Measurements from ENCODE around the gene GFRA1. TPM values are rescaled to one million over a fixed set of nuclear protein-coding genes. Genes with fewer than 3 reads are reported as not detected.

GFRA1 gene
- polyA plus RNA-seq, 1 of the 3 experiments (the other 2 are of a cell fraction): 1.6 TPM

GRCh38 chr10:116183733-116184511 lies 89.1 kb downstream of the GFRA1 start:
- H3K4me3 ChIP-seq (ENCODE audit: low read depth in 2 of 2, low read length in 1 of 2): no peak overlapping the region
- H3K36me3 ChIP-seq (replicated peaks in 1 of 2; ENCODE audit: control insufficient read depth in 1 of 2, insufficient read depth in 2 of 2, low read length in 1 of 2): no peaks in the 10 kb centered on the region
- 28% methylated on average over 4 of the region's 5 CpGs for WGBS (ENCODE audit: low lambda C conversion rate)
- peak; percentile 60 for DNase-seq
- H3K27me3 ChIP-seq (ENCODE audit: insufficient read depth): no peaks in the 10 kb centered on the region
- ChIA-PET POLR2A (no interaction called here), CTCF (interaction anchor here (0.6 to 1.5 kb wide), 5 partner anchors 9 to 1822 kb away, joined by 3 to 5 read pairs (median 3); no protein-coding TSS in a partner anchor)
- no peak overlapping the region for H3K9ac ChIP-seq
- 0 out of 2 replicates have a peak, but pooled peaks have one; percentile 6 for TF ChIP-seq RAD21 (IDR thresholded peaks at IDR 0.05; ENCODE audit: low read length)
- no peak for TF ChIP-seq RFX5 (IDR thresholded peaks at IDR 0.05; ENCODE audit: low read length)
- TF ChIP-seq REST (IDR thresholded peaks at IDR 0.05; ENCODE audit: low read depth, low read length): peak; percentile 88
- TF ChIP-seq NRF1 (IDR thresholded peaks at IDR 0.05; ENCODE audit: low read depth, low read length): no peak
- no peak for TF ChIP-seq EP300 (IDR thresholded peaks at IDR 0.05; ENCODE audit: borderline replicate concordance in 1 of 2, low read depth in 1 of 2, low read length in 1 of 2)
- no peak for TF ChIP-seq JUND (IDR thresholded peaks at IDR 0.05)
- H3K4me1 ChIP-seq (ENCODE audit: control insufficient read depth in 1 of 2, insufficient read depth in 2 of 2, low read depth in 1 of 2, low read length in 1 of 2): peaks cover 0 to 7% of the 10 kb centered on the region in 2 experiments; a peak in 1 of 4 replicates
- H4K20me1 ChIP-seq (ENCODE audit: insufficient read depth): no peaks in the 10 kb centered on the region
- no peaks in the 10 kb centered on the region for H3K9me3 ChIP-seq
- H3K27ac ChIP-seq (ENCODE audit: low read depth in 2 of 2, low read length in 1 of 2): no peak overlapping the region
- H3F3A ChIP-seq (replicated peaks; ENCODE audit: insufficient read depth): no peaks in the 10 kb centered on the region
- no peak overlapping the region for H3K4me2 ChIP-seq
- no peaks in the 10 kb centered on the region for H3K79me2 ChIP-seq (ENCODE audit: insufficient read depth)
- no peaks in the 10 kb centered on the region for H3K9me2 ChIP-seq
- H2AFZ ChIP-seq (ENCODE audit: low read depth): no peak overlapping the region

- 64% methylated on average over 2 of the region's 2 CpGs for WGBS (ENCODE audit: low lambda C conversion rate)
- ChIA-PET CTCF (no interaction called here), POLR2A (no interaction called here)
- Histone ChIP-seq H3F3A (replicated peaks; ENCODE audit: insufficient read depth) (no peaks in the 10 kb centered on the region), H3K9me2 (no peaks in the 10 kb centered on the region), H3K9ac (no peak overlapping the region), H2AFZ (ENCODE audit: low read depth) (no peak overlapping the region), H3K4me3 (ENCODE audit: low read depth in 2 of 2, low read length in 1 of 2) (no peak overlapping the region), H3K4me2 (no peak overlapping the region), H4K20me1 (ENCODE audit: insufficient read depth) (no peaks in the 10 kb centered on the region), H3K9me3 (no peaks in the 10 kb centered on the region), H3K27me3 (ENCODE audit: insufficient read depth) (no peaks in the 10 kb centered on the region), H3K36me3 (replicated peaks in 1 of 2; ENCODE audit: control insufficient read depth in 1 of 2, insufficient read depth in 2 of 2, low read length in 1 of 2) (no peaks in the 10 kb centered on the region), H3K79me2 (ENCODE audit: insufficient read depth) (no peaks in the 10 kb centered on the region), H3K4me1 (ENCODE audit: control insufficient read depth in 1 of 2, insufficient read depth in 2 of 2, low read depth in 1 of 2, low read length in 1 of 2) (peaks cover 0 to 7% of the 10 kb centered on the region in 2 experiments; a peak in 1 of 4 replicates), H3K27ac (ENCODE audit: low read depth in 2 of 2, low read length in 1 of 2) (no peak overlapping the region)
- DNase-seq: no peak
- TF ChIP-seq GABPA (IDR thresholded peaks at IDR 0.05; ENCODE audit: low read depth) (no peak), MXI1 (IDR thresholded peaks at IDR 0.05; ENCODE audit: low read depth, low read length) (no peak), MAX (IDR thresholded peaks at IDR 0.05; ENCODE audit: low read depth) (no peak), FOSL2 (IDR thresholded peaks at IDR 0.05; ENCODE audit: borderline replicate concordance, low read depth) (no peak), SMC3 (IDR thresholded peaks at IDR 0.05; ENCODE audit: low read depth, low read length) (no peak), NFIC (IDR thresholded peaks at IDR 0.05; ENCODE audit: borderline replicate concordance) (no peak), NRF1 (IDR thresholded peaks at IDR 0.05; ENCODE audit: low read depth, low read length) (no peak), TCF12 (IDR thresholded peaks at IDR 0.05) (no peak), USF2 (IDR thresholded peaks at IDR 0.05; ENCODE audit: borderline replicate concordance, low read depth, low read length) (no peak), SIN3A (IDR thresholded peaks at IDR 0.05; ENCODE audit: borderline replicate concordance, low read depth, low read length) (no peak), EZH2phosphoT487 (IDR thresholded peaks at IDR 0.05; ENCODE audit: borderline replicate concordance, low read depth) (no peak), TAF1 (IDR thresholded peaks at IDR 0.05; ENCODE audit: borderline replicate concordance, low read depth, low read length) (no peak)
These were observed 90.6 kb downstream of the GFRA1 start for GRCh38 chr10:116182426-116182825.

Data from SK-N-SH (cell line).